ENCODE measurements around the gene ZNF581. TPM values are rescaled to one million over a fixed set of nuclear protein-coding genes. Genes with fewer than 3 reads are reported as not detected.

ZNF581 gene
- total RNA-seq, 1 donor from 2014 or later: 36.9 TPM

GRCh38 chr19:55666343-55667005, 23.0 kb downstream of the ZNF581 start:
- Histone ChIP-seq H3K36me3 (ENCODE audit: control insufficient read depth, insufficient read depth, low read length) (peaks cover 13% of the 10 kb centered on the region), H3K27me3 (ENCODE audit: control insufficient read depth, insufficient read depth, low read length) (no peaks in the 10 kb centered on the region), H3K4me3 (ENCODE audit: low read depth, low read length) (no peak overlapping the region)
- DNase-seq (ENCODE audit: low read depth): no peak
- no peak for TF ChIP-seq CTCF (IDR thresholded peaks at IDR 0.05; ENCODE audit: insufficient read depth, low read length, poor library complexity, severe bottlenecking)

DNA sequence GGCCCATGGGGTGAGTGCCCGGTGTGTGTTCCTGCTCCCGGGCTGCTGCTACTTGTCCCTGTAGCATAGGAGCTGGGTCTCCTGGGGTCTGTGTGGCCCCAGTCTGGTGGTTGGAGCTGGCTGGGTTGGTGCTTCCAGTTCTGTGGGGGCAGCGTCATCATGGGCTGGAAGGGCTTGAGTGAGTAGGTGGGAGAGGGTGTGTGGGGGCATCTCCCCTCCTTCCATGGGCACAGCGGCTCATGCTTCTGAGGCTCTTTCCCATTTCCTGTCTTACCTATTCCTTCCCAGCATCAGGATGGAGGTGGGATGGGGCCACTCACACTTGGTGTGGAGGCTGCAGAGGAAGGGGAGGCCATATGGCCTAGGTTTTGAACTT, 23.5 kb downstream of the ZNF581 start:
- Histone ChIP-seq H3K27me3 (ENCODE audit: control insufficient read depth, insufficient read depth, low read length) (no peaks in the 10 kb centered on the region), H3K4me3 (ENCODE audit: low read depth, low read length) (no peak overlapping the region), H3K36me3 (ENCODE audit: control insufficient read depth, insufficient read depth, low read length) (peaks cover 13% of the 10 kb centered on the region)
- no peak for DNase-seq (ENCODE audit: low read depth)
- no peak for TF ChIP-seq CTCF (IDR thresholded peaks at IDR 0.05; ENCODE audit: insufficient read depth, low read length, poor library complexity, severe bottlenecking)

DNA sequence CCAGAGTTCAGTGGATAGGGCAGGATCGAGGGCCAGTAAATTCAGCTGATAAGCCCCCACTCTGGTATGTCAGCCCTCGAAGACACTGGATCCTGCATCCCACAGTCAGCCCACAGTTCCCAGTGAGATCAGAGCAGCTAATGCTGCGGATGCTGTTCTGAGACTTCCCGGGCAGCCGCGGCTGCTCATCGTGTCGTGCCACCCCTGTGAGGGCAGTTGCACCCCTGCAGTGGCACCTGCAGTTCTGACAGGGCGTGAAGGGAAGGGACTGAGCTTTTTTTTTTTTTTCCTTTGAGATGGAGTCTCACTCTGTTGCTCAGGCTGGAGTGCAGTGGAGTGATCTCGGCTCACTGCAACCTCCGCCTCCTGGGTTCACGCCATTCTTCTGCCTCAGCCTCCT, 24.1 kb downstream of the ZNF581 start:
- Histone ChIP-seq H3K36me3 (ENCODE audit: control insufficient read depth, insufficient read depth, low read length) (peaks cover 12% of the 10 kb centered on the region), H3K4me3 (ENCODE audit: low read depth, low read length) (no peak overlapping the region), H3K27me3 (ENCODE audit: control insufficient read depth, insufficient read depth, low read length) (no peaks in the 10 kb centered on the region)
- no peak for TF ChIP-seq CTCF (IDR thresholded peaks at IDR 0.05; ENCODE audit: insufficient read depth, low read length, poor library complexity, severe bottlenecking)
- no peak for DNase-seq (ENCODE audit: low read depth)

DNA sequence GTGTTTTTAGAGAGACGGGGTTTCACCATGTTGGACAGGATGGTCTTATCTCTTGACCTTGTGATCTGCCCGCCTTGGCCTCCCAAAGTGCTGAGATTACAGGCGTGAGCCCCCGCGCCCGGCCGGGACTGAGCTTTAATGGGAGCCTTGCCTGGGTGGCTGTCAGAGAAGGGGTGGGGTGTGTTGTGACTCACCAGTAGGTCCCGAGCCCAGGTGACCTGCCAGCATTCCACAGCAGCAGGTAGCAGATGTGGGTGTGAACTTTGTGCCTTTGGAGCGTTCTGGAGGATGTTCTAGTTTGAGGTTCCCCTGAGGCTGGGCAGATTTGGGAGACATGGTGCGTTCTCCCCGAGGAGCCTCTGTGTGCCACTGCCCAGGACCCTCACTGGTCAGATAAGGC, 24.5 kb downstream of the ZNF581 start:
- no peaks in the 10 kb centered on the region for H3K27me3 ChIP-seq (ENCODE audit: control insufficient read depth, insufficient read depth, low read length)
- no peak for TF ChIP-seq CTCF (IDR thresholded peaks at IDR 0.05; ENCODE audit: insufficient read depth, low read length, poor library complexity, severe bottlenecking)
- H3K36me3 ChIP-seq (ENCODE audit: control insufficient read depth, insufficient read depth, low read length): peaks cover 9% of the 10 kb centered on the region
- no peak overlapping the region for H3K4me3 ChIP-seq (ENCODE audit: low read depth, low read length)
- DNase-seq (ENCODE audit: low read depth): no peak

DNA sequence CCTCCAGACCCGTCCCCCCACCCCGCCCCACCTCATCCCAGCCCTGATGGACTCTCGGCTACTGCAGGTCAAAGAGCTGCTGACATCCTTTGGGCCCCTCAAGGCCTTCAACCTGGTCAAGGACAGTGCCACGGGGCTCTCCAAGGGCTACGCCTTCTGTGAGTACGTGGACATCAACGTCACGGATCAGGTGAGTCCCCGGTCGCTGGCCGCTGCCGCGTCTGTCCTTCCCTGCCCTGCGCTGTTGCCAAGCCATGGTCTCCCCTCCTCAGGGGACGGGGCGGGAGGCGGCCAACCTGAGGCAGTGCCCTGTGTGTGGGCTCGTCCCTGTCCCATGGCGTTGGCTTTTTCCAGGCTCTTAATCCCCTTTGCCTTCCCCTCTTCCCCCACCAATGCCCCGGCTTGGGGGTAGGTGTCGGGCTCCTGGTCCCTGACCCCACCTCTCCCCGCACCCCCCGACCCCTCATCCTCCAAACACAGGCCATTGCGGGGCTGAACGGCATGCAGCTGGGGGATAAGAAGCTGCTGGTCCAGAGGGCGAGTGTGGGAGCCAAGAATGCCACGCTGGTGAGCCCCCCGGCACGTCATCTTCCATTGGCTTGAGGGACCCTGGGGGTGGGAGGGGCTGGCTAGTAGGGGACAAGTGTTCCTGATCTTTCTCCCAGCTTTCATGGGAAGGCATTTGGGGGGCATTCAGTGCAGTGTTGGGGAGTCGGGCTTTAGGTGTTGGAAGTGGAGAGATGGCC, 25.3 kb downstream of the ZNF581 start:
- no peak for TF ChIP-seq CTCF (IDR thresholded peaks at IDR 0.05; ENCODE audit: insufficient read depth, low read length, poor library complexity, severe bottlenecking)
- DNase-seq (ENCODE audit: low read depth): no peak
- Histone ChIP-seq H3K27me3 (ENCODE audit: control insufficient read depth, insufficient read depth, low read length) (no peaks in the 10 kb centered on the region), H3K4me3 (ENCODE audit: low read depth, low read length) (no peak overlapping the region), H3K36me3 (ENCODE audit: control insufficient read depth, insufficient read depth, low read length) (peaks cover 6% of the 10 kb centered on the region)

Measured in kidney epithelial cell (primary cell).